ENCODE measurements around the gene CORO7.

DNA sequence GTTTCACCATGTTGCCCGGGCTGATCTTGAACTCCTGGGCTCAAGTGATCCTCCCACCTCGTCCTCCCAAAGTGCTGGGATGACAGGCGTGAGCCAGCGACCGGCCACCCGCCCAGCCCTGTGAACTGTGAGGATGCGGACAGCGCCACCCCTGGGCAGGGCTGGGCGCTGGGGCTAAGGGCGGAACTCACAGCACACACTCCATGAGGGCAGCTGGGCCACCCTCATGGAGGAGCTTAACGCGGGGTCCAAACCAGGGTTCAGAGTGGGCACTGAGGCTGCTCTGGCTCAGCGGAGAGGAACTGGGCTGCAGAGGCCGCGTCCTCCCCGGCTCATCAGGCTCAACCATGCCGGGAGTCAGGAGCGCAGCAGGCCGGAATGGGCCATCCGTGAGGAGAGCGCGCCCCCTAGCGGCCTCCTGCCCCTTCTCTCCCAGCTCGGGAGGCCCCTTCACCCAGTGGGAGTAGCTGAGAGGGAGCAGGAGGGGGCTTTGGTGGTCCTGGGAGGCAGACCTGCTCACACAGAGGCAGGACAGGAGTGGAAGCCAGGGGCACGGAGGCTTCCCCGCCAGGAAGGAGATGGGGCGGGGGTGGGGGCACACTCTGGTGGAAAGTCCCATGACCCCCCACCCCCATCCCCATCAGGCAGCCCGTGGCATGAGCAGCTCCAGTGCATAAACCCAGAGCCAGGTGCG is 13.8 kb downstream of the CORO7 start:
- TF ChIP-seq, protein P1, sequence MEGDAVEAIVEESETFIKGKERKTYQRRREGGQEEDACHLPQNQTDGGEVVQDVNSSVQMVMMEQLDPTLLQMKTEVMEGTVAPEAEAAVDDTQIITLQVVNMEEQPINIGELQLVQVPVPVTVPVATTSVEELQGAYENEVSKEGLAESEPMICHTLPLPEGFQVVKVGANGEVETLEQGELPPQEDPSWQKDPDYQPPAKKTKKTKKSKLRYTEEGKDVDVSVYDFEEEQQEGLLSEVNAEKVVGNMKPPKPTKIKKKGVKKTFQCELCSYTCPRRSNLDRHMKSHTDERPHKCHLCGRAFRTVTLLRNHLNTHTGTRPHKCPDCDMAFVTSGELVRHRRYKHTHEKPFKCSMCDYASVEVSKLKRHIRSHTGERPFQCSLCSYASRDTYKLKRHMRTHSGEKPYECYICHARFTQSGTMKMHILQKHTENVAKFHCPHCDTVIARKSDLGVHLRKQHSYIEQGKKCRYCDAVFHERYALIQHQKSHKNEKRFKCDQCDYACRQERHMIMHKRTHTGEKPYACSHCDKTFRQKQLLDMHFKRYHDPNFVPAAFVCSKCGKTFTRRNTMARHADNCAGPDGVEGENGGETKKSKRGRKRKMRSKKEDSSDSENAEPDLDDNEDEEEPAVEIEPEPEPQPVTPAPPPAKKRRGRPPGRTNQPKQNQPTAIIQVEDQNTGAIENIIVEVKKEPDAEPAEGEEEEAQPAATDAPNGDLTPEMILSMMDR (IDR thresholded peaks at IDR 0.05 in 4 of 5, conservative IDR thresholded peaks at IDR 0.05 in 1 of 5) = peak; percentile 93 to 97 (median 96)
- no peak for TF ChIP-seq POLR2A (IDR thresholded peaks at IDR 0.05)
